Activated T-helper 9 cell treated with anti-CD3 and anti-CD28 coated beads, Interleukin-2, amount 50 U/mL, for 16 hours (primary cell): Measurements from ENCODE around the gene EFCAB10.
"Not testable (repeated sequence)": the region's sequence is repeated elsewhere in the genome, so short reads cannot be mapped to it uniquely, and the experiment has no call there.

Experiments used
- DNase-seq: peaks from one replicate; pipeline ENCODE4 v3.0.0-alpha.2; 2020; ENCODE audit warnings: low read depth

Gene EFCAB10

DNA sequence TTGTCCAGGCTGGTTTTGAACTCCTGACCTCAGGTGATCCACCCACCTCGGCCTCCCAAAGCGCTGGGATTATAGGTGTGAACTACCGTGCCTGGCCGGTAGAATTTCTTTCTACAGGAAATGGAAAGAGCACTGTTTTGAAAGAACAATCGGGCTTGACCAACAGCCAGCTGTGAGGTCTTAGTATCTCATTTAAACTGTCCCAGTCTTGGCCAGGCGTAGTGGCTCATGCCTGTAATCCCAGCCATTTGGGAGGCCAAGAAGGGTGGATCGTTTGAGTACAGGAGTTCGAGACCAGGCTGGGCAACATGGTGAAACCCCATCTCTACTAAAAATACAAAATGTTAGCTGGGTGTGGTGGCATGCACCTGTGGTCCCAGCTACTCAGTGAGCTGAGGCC, 17.8 kb upstream of the EFCAB10 start:
- not testable (repeated sequence) for DNase-seq

DNA sequence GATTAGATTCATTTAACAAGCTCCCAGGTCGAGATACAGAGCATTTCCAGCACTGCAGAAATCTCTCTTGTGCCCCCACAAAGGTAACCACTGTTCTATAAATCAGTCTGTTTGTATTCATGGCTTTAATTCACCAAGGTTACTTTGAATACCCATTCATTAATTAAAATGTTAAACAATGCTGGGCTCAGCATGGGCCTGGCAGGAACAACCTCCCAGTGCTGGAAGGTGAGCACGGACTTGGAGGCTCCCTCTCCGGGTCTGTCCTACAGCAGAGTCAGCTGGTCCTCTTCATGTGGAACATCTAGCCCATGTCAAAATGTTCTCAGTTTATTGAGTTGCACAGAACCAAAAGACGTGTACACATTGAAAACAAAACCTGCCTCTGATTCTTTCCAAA, 15.6 kb upstream of the EFCAB10 start:
- no peak for DNase-seq

DNA sequence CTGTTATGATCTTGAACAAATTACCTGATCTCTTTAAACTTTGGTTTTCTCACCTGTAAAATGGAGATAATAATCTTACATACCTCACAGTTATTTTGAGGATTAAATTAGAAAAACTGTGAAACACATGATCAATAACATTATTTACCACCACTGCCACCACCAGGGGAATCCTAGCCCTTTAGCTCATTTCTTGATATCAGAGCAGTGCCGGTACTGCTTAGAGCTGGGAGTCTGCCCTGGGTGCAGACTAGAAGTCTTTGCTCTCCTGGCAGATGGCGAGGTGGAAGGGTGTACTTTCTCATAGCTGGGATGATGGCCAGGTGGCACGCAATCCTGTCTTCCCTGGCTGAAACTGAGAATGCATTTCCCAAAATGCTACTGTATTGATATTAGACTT, 12.7 kb upstream of the EFCAB10 start:
- no peak for DNase-seq

DNA sequence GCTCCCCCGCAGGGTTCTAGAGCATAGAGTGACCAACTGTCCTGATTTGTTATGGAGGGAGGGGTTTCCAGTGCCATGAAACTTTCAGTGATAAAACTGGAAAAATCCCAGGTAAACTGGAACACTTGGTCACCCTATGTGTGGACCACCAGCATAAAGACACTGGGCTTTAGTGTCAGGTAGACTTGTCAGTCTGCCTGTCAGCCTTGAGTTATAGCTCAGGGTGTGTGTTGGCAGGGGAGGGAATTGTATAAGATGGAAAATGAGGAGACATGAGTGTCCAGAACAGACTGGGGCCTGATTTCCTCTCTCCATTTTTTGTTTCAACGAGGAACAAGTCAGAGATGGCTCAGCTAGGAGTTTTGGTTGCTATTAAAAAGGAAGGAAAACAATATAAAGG, 10.2 kb upstream of the EFCAB10 start:
- DNase-seq = no peak

DNA sequence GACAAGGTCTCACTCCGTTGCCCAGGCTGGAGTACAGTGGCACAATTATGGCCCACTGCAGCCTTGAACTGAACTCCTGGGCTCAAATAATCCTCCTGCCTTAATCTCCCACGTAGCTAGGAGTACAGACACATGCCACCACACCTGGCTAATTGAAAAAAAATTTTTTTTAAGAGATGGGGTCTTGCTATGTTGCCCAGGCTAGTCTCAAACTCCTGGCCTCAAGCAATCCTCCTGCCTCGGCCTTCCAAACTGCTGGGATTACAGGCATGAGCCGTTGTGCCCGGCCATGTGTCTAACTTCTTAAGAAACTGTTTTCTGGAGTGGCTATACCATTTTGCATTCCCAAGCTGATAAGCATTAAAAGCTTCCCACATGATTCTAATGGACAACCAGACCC, 9.5 kb upstream of the EFCAB10 start:
- DNase-seq = no peak

DNA sequence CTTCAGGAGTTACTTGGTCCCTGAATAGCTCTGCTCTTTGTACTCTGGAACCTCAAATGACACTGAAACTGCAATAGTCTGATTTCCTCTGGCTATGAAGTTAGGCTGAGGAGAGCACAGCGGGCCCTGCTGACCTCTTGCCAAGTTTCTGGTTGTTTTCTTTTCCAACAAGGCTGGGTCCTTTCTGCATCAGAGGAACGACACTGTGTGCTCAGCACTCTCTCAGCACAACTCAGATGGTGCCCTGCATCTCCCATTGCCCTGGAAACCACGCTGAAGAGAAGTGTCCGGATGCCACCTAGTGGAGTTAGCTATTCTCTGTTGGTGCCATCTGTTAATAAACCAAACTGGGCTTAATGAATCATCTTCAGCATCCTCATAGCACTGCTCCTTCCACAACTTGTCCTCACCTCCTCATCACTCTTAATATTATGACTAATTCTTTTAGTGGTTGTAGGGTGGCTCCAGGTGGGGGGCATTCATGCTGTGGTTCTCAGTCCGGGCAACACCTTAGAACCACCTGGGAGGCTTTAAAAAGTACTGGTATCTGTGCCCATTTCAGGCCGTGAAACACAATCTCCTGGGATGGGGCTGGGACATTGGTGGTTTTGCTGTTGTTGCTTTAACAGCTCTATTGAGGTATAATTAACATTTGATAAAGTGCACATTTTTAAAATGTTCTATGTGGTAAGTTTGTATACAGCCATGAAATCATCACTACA, 8.2 kb upstream of the EFCAB10 start:
- peak; percentile 21 for DNase-seq

DNA sequence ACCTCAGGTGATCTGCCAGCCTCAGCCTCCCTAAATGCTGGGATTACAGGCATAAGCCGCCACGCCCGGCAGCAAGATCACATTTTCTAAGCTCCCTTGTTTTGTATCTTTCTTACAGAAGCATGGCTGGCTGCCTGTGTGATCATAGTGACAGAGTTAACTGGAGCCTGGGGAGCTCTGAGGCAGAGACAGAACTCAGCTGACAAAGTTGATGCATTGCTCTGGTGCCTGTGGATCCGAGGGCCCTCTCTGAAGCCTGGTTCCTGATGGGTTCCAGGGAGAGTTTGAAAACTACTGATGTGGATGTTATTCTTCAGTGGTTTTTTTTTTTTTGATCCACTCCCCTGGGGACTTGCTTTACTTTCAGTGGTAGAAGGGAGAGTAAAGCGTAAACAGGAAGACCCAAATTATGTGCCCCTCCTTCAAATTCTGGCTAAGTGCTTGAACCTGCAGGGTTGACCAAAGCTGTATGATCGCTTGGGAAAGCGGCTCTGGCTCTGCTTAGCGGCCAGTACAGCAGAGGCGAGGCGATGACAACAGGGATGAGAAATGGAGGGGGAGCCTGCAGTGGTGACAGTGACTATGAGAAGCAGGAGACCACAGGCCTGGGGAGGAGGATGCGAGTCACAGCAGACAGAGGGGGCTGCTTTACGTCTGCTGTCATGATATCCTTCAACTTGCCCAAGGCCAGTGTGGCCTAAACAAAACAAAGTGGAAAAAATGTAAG, 6.8 kb upstream of the EFCAB10 start:
- no peak for DNase-seq

DNA sequence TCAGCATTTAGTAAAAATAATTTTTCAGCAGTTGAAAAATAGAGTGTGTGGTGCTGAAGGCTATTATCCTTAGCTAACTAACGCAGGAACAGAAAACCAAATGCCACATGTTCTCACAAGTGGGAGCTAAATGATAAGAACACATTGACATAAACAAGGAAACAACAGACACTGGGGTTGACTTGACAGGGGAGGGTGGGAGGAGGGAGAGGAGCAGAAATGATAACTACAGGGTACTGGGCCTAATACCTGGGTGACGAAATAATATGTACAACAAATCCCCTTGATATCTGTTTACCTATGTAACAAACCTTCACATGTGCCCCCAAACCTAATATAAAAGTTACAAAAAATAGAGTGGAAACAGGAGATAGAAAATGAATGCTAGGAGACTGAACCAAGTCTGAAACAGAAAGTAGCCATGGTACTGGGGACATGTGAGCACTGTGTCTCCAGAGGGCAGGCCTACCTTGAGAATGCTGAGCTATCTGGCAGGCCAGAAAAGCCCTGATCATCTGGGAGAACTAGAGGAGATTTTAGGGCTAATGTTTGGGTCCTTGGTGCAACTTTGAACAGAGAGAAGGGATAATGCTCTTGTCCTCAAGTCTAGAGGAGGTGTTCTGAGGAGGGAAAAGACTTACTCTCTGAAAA, 4.7 kb upstream of the EFCAB10 start:
- no peak for DNase-seq

DNA sequence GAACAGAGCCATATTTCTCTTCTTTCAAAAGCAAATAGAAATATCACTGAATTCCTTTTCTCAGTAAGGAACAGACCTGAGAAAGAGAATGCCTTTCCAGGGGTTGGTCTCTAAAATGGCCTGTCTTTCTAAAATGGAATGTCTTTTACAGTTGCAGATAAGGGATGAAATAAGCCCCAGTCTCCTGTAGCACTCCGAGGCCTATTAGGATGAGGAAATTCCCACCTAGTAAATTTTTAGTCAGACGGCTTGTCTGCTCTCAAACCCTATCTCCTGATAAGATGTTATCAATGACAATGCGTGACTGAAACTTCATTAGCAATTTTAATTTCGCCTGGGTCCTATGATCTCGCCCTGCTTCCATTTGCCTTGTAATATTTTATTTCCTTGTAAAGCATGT, 2.9 kb upstream of the EFCAB10 start:
- DNase-seq = no peak

DNA sequence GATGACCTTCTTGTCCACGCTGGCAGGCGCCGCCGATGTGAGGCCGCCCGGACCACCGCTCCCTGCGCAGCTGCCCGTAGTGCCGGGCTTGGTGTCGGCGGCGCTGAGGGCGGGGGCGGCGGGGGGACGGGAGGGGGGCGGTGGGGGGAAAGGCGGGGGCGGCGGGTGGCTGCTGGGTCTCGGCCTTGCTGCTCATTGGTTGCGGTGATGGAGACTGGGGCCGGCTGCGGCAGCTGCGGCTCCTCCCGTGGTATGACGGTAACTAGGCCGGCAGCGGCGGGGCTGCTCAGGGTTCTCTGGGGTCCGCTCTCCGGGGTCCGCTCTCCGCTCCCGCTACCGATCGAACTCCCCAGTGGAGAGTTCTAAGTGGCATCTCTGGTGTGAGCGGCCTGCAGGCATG, 1.8 kb upstream of the EFCAB10 start:
- DNase-seq = no peak

DNA sequence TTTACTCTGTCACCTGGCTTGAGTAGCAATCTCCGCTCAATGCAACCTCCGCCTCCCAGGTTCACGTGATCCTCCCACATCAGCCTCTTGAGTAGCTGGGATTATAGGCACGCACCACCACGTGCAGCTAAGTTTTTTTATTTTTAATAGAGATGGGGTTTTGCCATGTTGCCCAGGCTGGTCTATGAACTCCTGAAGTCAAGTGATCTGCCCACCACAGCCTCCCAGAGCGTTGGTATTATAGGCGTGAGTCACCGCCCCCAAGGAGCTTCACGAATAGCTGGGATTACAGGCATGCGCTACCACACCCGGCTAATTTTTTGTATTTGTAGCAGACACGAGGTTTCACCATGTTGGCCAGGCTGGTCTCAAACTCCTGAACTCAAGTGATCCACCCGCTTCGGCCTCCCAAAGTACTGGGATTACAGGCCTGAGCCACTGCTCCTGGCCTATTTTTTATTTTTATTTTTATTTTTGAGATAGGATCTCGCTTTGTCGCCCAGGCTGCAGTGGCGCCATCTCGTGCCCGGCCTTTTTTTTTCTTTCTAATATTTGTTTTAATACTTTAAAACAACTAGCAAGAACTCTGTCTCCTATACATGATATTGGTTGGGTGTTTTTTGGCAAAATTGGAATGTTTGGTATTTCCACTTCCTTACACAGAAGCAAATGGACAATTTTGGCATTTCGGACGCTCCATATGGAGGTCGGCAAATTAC, 1.1 kb downstream of the EFCAB10 start:
- no peak for DNase-seq

DNA sequence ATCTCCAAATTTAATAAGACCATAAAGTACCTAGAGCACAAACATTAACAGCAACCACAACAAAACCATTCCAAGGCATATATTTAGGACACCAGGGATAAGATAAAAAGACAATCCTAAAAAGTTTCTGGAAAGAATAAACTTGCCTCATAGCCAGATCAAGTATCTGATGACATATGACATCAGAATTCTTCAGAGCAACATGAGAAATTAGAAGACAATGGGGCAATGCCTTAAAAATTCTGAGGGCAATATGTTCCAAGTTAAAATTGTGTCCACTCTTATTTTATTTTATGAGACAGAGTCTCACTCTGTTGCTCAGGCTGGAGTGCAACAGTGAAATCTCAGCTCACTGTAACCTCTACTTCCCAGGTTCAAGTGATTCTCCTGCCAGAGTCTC, 2.8 kb downstream of the EFCAB10 start:
- no peak for DNase-seq

DNA sequence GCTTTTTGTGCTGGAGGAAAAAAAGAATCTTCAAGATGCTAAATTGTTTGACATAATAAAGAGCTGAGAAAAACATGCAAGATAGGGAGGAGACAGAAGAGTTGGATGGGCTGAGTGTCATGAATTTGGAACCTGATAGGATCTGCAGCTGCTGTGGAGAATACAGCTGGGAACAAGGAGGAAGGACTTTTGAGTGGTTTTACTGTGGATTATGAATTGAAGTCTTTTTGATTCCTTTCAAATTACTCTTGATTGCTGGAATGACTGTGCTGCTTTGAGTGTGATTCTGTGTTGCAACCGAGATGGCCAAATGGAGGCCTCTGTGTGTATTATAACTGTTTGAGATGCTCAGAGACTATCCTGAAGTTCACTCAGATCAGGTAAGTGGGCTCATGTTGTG, 4.0 kb downstream of the EFCAB10 start:
- no peak for DNase-seq

DNA sequence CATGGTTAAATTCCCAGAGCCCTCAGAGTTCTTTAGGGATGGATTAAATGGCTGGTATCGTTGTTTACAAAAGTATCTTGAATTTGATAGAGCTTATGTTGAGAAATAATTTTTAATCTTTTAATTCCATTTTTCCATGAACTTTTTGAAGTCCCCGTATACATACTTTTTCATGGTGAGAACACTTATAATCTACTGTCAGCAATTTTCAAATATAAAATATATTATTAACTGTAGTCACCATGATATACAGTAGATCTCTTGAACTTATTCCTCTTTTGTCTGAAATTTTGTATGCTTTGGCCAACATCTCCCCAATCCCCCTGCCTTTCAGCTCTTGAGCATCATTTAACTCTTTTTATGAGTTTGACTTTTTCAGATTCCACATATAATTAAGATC, 9.4 kb downstream of the EFCAB10 start:
- no peak for DNase-seq

DNA sequence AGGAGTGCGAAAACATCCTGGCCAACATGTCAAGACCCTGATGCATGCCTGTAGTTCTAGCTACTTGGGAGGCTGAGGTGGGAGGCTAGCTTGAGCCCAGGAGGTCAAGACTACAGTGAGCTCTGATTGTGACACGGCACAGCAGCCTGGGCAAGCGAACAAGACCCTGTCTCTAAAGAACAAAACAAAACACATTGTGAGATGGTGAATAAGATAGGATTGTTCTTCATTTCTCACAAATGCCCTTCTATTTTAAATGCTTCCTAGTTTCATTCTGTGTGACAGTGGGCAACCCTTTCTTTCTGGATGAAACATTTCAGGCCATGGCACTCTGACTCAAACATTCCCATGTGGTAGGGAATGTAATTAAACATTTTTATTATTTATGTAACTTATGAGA, 13.5 kb downstream of the EFCAB10 start:
- DNase-seq = no peak

DNA sequence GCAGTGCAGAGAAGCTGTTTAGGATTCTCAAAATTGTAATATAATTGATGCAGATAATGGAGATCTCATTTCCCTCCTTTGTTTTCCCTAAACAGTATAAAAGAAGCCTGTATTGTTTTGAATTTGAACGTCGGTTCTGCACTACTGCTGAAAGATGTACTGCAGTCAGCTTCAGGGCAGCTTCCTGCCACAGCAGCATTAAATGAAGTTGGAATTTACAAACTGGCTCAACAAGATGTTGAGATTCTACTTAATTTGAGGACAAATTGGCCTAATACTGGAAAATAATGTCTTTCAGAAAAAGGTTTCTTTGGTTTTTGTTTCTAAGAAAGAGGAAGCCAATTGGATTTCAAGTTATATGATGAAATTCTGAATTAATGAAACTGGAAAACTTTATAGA, 14.3 kb downstream of the EFCAB10 start:
- no peak for DNase-seq

DNA sequence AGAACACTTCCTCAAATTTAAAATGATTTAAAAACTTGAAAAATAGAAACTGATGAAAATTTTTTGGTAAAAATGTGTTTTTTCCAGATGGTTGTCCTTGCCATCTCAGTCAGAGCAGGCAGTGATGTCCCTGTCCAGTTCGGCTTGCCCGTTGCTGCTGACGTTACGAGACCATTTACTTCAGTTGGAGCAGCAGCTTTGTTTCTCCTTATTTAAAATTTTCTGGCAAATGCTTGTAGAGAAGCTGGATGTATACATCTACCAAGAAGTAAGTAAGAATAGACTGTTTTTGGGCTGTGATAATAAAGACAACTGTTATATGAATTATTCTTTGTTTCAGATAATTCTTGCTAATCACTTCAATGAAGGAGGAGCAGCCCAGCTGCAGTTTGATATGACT, 16.1 kb downstream of the EFCAB10 start:
- DNase-seq = no peak

DNA sequence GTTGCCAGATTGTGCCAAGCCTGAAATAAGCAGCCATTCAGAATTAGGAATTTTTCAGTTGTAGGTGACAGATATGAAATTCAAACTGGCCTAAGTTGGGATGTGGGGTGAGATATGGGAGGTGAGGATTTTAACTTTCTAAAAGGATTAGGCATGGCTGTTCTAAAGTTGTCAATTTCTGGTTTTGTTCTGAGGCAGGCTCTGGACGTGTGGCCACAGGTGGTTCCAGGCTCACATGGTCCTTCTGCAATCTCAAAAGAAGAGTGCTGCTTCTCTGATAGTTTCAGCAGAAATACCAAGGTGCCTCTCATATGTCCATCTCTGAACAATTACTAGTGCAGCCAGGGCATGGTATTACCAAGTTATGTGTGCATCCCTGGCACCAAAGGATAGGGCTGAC, 21.4 kb downstream of the EFCAB10 start:
- DNase-seq = no peak

DNA sequence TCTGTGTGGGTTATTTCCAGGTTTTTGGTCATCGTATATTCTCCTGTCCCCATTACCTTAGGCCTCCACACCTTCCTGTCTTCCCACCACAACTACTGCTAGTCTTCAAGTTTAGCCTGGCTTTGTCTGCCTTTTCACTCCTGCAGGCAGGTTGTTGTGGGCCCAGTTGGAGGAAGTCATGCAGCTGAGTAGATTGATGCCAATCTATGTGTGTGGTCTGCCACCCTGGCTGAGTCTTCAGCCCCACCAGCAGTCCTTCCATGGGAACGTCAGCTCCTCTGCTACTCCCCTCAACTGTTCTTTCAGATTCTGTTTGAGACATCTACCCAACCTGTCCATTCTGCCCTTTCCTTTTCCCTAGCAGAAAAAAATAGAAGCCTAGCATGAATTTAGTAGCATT, 43.0 kb downstream of the EFCAB10 start:
- no peak for DNase-seq

DNA sequence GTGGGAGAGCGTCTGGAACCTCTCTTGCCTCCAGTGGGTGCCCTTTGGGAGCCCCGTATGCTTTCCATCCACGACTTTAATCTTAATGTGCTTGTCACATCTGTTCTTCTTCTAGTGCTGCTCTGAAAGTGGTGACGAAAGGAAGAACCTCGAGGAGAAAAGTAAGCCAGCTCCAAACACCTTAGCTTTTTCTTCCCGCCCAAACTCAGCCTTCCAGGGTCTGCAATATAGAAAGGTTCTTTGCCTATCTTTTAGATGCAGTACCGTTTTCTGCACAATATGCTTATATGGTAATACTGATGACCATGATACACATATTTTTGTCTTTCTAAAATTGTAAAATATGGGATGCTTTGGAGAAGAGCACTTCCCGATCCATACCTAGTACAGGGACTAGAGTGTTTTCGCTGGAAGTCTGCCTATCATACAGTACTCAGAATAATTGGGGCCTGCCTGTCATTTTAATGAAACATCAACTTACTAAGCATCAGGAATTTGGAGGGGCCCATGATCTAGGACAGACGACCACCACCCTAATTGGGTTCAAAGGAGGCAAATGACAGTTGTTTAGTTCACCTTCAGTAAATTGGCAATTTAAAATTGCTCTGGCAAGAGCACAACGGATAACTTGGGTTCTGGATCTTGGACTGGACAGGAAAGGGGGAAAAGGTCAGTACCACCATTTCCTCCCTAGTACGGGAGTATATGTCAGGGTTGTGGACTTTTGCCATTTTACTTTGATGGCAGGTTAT, 48.4 kb downstream of the EFCAB10 start:
- DNase-seq = no peak

DNA sequence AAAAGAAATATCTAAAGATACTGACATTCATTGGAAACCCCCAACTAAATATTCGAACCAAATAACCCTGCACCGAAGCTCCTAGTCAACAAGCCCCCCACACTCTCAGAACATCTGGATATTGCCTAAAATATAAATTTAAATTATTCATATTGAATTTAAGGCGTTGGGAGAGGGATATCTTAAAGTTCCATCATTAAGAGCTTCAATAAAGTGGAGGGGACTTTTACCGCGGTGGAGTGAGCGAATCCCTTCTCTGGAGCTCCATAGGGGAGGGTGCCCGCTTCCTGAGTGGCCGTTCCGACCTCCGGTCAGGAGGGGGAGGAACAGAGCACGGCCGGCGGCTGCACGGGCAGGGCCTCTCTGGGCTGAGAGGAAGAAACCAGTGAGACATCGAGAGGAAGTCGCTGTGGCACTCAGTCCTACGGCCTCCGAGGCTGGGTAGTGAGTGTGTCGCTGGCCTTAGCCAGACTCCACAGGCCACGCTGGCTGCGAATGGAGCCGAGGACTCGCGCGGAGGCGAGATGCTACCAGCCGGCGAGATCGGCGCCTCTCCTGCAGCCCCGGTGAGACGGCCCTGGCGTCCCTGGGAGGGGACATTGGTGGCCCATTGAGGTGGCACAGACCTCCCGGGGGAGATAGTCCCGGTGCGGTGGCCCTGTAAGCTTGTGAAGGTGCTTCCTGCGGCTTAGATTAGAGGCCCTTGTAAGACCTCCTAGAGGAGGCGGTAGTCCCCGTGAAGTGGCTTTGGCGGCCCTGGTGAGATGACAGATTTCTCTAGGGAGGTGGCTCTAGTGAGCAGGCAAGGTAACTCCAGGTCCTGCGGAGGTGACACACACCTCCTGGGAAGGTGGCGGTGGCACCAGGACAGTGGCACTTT, 49.3 kb downstream of the EFCAB10 start, which contains the start of gene RINT1:
Gene RINT1, plus strand, starts transcription at position 410 of the 880 bp plus-strand sequence. Its CDS starts 115 bp downstream, at position 525.
- DNase-seq = peak; percentile 83
